GM21360 (cell line): ENCODE results near the gene CACNA1C.

ENCODE experiments used
- ATAC-seq: cut with Tn5 transposase; IDR thresholded peaks from one replicate; pipeline ENCODE4 v1.9.1; 2021; ENCODE audit warnings: mild to moderate bottlenecking, moderate library complexity; ENCODE audit not compliant: unreplicated experiment

CACNA1C gene

DNA sequence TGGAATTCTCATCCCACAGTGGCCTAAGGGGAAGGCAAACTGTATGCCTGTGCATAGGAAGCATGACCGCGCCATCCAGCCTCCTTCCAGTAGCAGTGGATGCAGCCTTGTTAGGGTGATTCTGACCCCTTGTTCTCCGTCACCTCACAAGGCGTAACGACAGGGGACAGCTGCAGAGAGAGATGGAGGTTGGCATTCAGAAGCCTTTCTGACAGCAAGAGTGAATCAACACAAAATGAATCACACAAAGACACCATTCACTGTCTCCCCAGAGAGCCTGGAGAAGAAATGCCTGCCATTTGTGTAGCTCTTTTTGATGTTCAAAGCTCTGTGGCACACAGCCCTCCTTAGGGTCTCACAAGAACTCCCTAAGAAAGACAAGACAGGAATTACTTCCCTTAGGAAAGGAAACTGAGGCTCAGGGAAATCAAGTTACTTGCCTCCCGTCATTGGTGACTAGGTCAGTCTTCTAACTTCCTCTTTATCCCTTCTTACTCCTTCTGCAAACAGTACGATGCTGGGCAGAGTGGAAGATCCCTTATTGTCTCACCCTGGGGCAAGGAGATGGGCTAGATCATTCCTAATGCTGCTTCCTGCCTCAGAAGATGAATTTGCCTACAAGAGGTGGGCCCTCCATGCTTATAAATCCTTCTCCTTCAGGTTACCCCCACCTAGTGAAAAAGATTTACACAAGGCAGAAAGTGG is 280.9 kb downstream of the CACNA1C start:
- no peak for ATAC-seq

DNA sequence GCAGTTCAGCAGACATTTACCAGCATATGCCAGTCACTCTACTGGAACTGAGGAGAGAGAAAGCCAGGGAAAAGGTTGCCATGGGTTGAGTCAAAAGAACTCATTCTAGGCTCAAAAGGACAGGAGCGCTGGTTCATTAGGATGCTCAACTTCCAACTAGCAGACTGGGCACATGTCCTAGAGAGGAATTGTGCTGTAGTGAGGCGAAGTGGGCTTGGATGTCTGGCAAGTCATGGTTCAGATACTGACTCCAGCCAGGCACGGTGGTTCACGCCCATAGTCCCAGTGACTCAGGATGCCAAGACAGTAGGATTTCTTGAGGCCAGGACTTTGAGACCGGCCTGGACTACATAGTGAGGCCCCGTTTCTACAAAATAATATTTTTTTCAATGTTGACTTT is 281.5 kb downstream of the CACNA1C start:
- ATAC-seq: no peak

DNA sequence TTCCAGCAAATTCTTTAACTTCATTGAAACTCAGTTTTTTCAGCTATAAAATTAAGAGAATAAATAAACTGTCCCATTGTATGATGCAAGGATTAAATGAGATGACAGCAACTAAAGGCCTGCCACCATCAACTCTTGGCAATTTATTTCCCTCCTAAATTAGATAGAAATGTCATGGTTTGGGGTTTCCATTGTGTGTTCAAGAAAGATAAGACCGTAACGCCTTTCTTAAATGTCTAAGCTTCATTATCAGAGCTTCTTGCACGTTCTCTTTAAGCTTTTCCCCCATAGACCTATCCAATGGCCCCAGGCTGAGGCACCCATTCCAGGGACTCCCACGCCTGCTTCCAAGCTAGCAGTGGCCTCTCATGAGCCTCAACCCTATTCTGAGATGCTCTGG is 281.9 kb downstream of the CACNA1C start:
- no peak for ATAC-seq

DNA sequence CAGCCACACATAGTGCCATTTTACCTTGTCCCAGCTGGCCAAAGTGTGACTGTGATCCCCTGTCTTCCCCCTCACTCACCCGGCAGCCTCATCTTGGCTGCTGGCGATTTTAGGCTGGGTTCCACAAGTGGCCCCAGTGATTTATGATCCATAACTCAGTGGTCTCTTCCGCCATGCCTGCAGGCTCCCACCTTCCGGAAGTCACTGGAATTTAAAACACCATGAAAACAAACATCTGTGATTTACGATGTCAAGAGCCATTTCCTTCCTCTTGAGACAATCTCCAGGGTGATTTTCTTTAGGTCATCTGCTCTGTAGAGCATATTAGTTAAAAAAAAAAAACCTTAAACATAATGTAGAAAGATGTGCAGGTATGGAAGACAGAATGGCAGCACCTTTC is 282.3 kb downstream of the CACNA1C start:
- no peak for ATAC-seq

DNA sequence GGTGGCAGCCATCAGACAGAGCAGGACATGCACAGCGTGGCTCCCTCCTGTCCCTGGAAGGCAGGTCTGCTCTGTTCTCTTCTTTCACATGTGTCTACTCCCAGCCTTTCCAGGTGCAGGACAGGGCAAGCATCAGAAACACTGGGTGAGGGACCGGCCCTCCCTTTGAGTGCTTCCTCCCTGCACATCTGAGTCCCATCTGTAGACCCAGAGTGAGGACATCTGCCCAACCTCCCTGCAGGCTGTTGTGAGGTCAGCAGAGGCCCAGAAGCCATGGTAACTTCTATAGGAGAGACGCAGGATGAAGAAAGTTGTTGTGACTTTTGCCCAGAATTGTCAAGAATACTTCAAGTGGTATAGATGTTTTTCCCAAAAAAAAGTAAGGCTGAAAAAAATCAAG is 282.7 kb downstream of the CACNA1C start:
- ATAC-seq: no peak

DNA sequence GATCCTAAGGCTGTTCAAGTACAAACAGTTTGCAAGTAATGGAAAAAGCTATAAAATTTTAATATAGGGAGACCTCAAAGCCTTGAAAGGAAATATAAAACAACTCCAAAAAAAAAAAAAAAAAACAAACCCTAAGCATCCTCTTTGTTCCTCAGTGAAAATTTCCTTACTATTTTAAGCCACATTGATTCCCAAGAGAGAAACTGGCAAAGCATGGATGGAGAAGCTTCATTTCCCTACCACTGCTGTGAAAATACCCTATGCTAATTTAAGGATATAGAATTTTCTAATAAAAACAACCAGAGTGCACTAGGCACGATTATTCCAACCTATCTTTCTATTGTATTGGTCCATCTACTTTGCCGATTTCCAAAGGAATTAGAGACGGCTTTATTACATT is 283.1 kb downstream of the CACNA1C start:
- no peak for ATAC-seq

DNA sequence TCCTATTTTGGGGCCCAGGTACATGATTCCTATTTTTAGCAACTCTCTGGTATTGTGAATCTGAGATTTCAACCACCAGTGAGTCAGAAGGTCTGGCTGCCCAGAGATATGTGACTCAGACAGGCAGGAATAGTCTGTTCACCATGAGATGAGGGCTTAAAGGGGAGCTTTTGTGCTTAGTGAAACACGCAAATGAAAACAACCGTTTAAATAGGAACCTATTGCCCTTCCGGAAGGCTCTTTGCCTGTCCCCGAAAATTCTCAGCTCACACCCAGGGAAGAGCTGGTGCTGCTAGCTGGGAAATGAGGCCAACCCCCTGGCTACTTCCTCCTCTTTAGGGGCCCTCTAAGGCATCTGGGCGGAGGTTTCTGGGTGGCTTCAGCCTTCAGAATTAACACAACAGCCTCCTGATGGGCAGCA is 283.6 kb downstream of the CACNA1C start:
- peak; percentile 92 for ATAC-seq

DNA sequence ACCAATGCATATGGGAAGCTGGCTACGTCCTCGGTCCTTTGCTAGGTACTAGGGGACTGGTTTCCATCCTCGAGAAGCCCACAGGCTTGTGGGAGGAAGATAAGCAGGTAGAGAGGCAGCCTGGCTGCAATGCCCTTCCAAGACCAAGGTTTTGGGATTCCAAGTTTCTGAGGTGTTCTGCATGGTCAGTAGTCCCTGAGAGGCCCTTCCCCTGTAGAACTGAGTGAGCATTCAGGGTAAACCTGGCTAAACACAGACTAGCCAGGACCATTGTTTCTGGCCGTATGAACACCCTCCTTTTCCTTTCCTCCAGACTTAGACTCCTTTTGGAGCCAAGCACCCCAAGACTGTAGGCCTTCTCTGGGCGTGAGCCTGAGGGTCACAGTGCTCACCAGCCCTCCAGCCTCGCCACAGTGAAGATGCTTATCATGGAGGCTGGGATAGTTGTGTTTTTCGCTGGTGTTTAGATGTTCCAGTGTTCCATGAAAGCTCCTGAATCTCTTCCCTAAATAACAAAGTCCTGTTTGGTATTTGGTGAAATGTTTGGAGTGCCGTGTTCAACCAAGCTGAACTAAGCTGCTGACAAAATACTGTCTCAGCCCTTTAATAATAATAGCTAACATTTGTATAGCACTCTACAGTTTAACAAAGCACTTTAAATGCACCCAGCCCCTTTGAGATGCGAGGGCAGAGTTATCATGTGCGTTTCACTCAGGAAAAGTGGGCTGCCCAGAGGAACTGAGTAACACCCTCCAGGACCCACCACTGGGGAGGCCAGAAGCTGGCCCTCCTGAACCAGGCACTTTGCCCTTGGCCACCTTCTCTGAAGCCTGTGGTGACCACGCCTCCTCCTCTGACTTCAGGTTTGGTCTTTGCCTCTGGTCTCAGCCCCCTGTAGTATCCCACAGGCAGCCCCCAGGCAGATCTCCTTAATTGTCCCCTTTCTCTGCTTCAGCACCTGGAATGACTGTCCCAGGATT is 284.5 kb downstream of the CACNA1C start:
- no peak for ATAC-seq

DNA sequence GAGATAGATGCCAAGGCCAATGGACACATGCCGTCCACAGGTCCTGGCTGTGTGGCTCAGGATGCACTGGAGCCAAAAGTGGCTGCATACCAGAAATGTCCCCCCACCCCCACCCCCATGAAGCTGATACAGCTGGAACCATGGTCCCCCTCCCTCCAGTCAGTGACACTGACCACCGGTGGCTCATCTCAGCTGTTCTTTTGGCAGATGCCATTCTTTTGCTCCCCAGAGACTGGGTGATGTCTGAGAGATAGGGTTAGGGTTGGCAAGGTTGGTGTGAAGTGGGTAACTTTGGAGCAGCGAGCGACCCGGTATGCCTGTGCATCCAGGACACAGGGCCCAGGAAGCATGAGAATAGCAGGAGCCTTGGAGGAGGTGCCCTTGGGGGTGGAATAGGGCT is 285.6 kb downstream of the CACNA1C start:
- no peak for ATAC-seq

DNA sequence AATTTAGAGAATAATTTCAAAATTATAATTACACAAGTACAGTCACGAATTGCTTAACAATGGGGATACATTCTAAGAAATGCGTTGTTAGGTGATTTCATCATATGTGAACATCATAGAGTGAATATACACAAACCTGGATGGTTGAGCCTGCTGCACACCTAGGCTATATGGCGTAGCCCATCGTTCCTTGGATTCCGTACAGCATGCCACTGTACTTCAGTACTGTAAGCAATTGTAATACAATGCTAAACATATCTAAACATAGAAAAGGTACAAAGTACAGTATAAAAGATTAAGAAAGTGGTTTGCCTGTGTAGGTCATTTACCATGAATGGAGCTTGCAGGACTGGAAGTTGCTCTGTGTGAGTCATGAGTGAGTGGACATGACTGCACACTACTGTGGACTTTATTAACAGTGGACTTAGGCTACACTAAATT is 286.2 kb downstream of the CACNA1C start:
- no peak for ATAC-seq

DNA sequence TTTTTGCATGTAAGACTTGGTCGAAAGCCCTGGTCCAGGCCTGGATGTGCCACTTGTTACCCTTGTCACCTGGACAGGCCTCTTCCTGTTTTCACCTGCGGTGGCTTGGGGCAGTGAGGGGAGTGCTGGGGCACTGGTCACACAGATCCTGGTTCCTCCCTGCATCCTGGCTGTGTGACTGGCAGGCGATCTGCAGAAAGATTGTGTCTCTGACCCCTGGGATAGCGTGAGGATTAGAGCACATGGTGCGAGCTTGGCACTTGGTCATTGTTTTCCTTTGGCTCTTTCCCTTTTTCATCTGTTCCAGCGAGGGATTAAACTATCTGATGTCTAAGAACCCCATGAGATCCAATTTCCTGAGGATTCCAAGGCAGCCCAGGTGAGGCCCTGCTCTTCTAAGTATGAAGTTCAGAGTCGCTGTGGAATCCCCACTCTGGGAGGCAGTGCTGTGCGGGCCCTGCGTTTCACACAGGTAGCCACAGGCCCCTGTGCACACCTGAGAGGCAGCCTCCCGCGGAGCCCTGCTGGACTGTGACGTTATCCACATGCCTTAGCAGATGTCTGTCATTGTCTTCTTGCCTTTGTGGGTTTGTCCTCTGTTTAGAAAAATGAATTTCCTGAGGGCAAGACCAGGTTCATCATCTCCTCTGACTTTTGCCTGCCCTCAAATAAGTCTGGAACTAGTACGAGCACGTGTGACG is 288.4 kb downstream of the CACNA1C start:
- no peak for ATAC-seq

DNA sequence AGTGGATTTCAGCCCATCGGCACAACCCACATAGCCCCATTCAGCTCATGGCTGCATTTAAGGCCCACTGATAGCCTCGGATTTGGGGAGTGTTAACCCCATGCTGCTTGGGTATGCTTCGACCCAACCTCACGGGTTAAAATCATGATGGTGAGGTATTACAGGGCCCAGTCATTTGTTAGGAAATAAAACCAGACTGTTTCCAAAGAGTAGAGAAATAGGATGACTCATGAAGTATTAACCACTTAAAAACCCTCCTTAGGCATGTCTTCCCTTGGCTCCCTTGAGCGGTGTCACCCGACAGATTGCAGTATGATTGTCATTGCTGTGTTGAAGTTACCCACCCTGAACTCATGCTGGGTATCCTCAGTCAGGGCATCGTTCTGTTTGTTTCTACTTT is 289.1 kb downstream of the CACNA1C start:
- no peak for ATAC-seq

DNA sequence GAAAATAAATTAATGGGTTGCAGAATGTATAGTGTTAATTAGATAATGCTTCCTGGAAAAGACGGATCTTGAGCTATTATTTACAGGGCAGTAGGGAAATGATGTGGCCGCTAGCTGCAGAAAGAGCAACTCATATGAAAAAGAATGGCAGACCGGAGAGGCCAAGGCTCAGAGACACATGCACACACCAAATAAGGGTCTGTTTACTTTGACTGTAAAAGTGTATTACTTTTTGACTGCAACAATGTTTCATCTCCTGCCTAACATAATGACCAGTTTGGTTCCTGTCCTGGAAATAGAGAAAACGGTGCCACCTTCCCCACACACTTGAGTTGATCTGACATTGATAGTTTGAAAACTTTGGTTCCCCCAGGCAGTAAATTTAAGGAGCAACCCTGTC is 290.9 kb downstream of the CACNA1C start:
- no peak for ATAC-seq

DNA sequence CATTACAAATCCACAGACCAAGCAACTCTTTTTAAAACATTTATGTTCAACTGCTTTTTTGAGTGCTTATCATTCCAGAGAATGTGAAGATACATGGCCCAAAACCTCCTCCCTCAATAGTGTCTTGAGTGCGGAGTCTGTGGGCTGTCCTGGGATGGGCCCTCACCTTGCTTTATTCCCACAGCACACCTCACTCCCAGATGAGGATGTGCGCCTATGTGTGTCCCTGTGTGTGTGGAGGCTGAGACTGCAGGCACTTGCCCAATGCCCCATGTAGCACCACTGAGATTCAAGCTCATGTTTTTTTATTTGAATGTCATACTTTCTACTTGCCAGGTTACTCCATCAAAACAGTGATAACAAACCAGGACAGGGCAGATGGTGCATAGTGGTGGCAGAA is 291.7 kb downstream of the CACNA1C start:
- ATAC-seq: no peak

DNA sequence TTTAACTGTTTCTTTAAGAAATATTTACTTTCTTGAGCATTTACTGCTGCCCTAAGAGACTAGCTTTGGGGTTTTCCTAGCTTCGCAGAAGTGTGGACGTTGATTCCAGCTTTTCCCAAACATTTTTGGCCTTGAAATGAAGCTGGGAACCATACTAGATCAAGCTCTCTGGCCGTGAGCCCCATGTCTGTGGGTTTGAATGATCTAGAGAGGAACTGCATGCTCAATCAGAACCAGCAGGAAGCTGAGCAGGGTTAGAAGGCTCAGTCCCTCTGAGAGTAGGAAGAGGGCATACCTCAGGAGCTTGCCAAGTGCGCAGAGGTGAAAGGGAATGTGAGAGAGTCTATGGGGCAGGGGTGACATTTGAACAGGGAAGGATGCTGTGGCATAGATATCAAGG is 292.1 kb downstream of the CACNA1C start:
- no peak for ATAC-seq

DNA sequence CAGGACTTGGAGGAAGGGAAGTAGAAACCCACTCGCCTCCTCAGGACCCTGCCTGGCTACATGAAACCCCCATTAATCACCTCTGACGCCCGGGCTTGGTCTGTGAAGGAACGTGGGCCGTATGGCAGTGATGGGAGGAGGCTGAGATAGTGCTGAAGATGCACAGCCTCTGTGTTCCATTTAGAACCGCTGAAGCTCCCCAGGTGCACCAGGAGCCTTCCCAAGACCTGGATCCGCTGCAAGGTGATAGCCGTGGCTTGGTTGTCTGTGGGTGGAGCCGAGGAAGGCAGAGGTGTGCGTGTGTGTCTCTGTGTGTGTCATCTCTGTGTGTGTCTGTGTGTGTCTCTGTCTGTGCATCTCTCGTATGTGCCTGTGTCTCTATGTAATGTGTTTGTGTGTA is 293.1 kb downstream of the CACNA1C start:
- ATAC-seq: no peak

DNA sequence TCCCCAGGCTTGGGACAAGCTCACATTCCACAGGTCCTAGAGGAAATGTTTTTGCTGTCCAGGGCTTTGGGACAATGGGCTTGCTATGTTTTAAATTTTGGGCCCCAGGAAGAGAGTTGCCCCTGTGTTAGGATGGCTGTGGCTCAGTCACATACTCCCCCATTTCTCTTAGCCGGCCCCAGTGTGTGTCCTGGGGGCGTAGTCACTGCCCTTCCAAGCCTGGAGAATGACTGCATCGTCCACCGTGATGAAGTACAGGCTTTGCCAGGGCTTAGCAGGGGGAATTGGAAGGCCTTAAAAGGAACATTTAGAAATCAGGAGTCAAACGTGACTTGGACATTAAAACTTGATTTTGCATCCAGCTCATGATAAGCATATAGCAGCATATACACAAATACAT is 293.6 kb downstream of the CACNA1C start:
- no peak for ATAC-seq

DNA sequence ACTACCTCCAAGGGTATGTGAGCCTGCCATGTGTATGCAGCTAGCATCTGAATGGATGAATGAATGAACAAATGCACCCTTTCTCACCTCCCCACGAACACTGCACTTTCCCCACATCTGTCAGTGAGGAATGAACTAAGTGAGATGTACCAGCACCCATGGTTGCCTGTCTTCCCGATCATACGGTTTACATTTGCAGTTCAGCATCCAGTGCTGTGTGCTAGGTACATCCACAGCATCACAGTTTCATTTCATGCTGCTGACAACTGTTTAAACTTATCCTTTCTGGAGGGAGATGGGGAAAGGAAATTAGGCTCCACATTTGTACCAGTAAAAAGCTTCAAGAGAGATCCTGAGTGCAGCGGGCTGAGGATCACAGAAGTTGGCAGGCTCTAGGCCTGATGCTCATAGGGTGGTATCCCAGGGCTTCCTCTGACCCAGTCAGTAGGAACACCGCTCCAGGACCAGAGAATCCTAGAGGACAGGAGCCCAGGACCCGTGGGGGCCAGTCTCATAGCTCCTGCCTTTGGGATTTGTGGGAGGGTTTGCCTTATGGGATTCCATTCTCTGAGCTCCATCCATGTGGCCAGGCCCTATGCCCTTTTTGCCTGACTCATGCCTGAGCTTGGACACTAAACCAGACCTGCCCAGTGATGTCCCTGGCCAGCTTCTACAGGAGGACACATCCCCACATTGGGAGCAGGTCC is 294.5 kb downstream of the CACNA1C start:
- no peak for ATAC-seq

DNA sequence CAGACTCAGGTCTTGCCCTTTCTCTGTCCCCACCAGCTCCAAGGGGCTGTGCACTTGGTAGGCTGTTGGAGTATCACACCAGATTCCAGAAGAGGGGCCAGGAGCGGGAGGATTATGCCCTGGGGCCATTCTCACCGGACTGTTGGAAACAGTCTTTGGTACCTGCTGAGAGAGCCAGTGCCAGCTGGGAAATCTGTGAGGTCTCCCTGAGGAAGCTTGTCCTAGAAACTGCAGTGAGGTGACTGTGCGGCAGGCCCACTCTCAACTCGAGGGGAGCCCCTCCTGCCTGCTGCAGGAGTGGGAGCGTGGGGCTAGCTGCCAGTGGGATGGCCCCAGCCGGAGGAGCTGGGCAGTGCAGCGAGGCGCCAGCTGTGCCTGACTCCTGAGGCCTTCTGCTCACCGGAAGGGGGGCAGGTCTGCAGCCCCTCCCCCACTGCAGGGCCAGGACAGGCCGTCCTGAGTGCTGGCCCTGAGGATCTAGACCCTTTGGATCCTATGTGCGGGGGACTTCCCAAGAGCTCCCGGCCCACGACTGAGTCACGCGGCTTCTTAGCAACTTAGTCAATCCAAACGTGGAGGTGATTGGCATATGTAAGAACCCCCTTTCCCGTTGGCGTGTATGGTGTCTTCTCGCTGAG is 295.2 kb downstream of the CACNA1C start:
- no peak for ATAC-seq

DNA sequence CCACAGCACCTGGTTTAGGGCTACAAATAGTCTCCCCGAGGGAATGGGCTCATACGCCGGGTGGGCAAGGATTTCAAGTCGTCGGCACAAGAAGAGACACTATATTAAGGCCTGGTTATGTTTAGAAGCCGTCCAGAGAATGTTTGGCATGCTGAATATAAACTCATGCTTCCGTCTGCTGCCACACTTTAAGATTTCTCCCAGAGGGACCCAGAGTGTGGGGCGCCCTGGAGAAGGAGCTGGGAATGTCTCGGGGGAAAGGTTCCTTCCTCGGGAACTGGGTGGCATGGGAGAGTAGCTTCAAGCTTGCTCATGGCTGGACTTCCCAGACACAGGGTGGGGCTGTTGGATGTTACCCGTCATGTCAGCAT is 295.7 kb downstream of the CACNA1C start:
- ATAC-seq: no peak
